MM.1S (cell line): ENCODE data around the gene PRDM5.
"Not testable (repeated sequence)": the region's sequence is repeated elsewhere in the genome, so short reads cannot be mapped to it uniquely, and the experiment has no call there.

ENCODE experiments used
- DNase-seq: peaks from one replicate; pipeline ENCODE4 v3.0.0-alpha.2; 2015
- H2AFZ ChIP-seq: fragments of 300-600 bp; sonication (generic); 2 replicates; pipeline ENCODE4 v1.6.0; 2016; ENCODE audit warnings: antibody characterized with exemption, low read length
- H3F3A ChIP-seq: fragments of 300-600 bp; sonication (generic); 2 replicates; pipeline ENCODE4 v1.6.1; 2016; ENCODE audit warnings: mild to moderate bottlenecking, antibody characterized with exemption, low read length, moderate library complexity, mixed read lengths; ENCODE audit not compliant: insufficient read depth
- H3K27ac ChIP-seq: fragments of 300-600 bp; sonication (generic); 2 replicates; pipeline ENCODE4 v1.5.1; 2016; ENCODE audit warnings: mild to moderate bottlenecking, low read length
- H3K27me3 ChIP-seq: fragments of 300-600 bp; sonication (generic); replicated peaks from 2 replicates; pipeline ENCODE4 v1.6.0; 2016; ENCODE audit warnings: low read length; ENCODE audit not compliant: insufficient read depth
- H3K36me3 ChIP-seq: fragments of 300-600 bp; sonication (generic); replicated peaks from 2 replicates; pipeline ENCODE4 v1.6.1; 2016; ENCODE audit warnings: mild to moderate bottlenecking, low read length, mixed read lengths; ENCODE audit not compliant: insufficient read depth
- H3K4me1 ChIP-seq: fragments of 300-600 bp; sonication (generic); 2 replicates; pipeline ENCODE4 v1.6.1; 2016; ENCODE audit warnings: low read length, mixed read lengths
- H3K4me2 ChIP-seq: fragments of 300-600 bp; sonication (generic); 2 replicates; pipeline ENCODE4 v1.6.0; 2016; ENCODE audit warnings: low read depth, low read length
- H3K4me3 ChIP-seq: fragments of 300-600 bp; sonication (generic); 2 replicates; pipeline ENCODE4 v1.5.1; 2016; ENCODE audit warnings: low read length, mixed read lengths
- H3K79me2 ChIP-seq: fragments of 300-600 bp; sonication (generic); 2 replicates; pipeline ENCODE4 v1.6.1; 2016; ENCODE audit warnings: mixed run types, low read length, mixed read lengths
- H3K9ac ChIP-seq: fragments of 300-600 bp; sonication (generic); 2 replicates; pipeline ENCODE4 v1.6.1; 2016; ENCODE audit warnings: low read length, mixed read lengths
- H3K9me2 ChIP-seq: fragments of 300-600 bp; sonication (generic); replicated peaks from 2 replicates; pipeline ENCODE4 v1.6.1; 2016; ENCODE audit warnings: mild to moderate bottlenecking, low read length, mixed read lengths; ENCODE audit not compliant: insufficient read depth
- H3K9me3 ChIP-seq: fragments of 300-600 bp; sonication (generic); replicated peaks from 2 replicates; pipeline ENCODE4 v1.6.1; 2016; ENCODE audit warnings: mild to moderate bottlenecking, low read length, mixed read lengths; ENCODE audit not compliant: insufficient read depth
- H4K20me1 ChIP-seq: fragments of 300-600 bp; sonication (generic); 2 replicates; pipeline ENCODE4 v1.6.1; 2016; ENCODE audit warnings: mild to moderate bottlenecking, low read length, moderate library complexity, mixed read lengths; ENCODE audit not compliant: insufficient read depth
- EZH2 ChIP-seq: fragments of 300-600 bp; sonication (generic); optimal IDR thresholded peaks from 2 replicates; pipeline ENCODE3; 2017; ENCODE audit warnings: low read depth, mild to moderate bottlenecking, antibody characterized with exemption, low read length, mixed read lengths
- EZH2phosphoT487 ChIP-seq: fragments of 300-600 bp; sonication (generic); IDR thresholded peaks from 2 replicates; pipeline ENCODE4 v1.6.1; 2018; ENCODE audit warnings: antibody characterized with exemption, low read length
- TF ChIP-seq, protein P1 (sequence below): fragments of 300-600 bp; sonication (generic); IDR thresholded peaks from 2 replicates; pipeline ENCODE4 v1.5.1; 2016; ENCODE audit warnings: antibody characterized with exemption, low read length, mixed read lengths

The PRDM5 gene

DNA sequence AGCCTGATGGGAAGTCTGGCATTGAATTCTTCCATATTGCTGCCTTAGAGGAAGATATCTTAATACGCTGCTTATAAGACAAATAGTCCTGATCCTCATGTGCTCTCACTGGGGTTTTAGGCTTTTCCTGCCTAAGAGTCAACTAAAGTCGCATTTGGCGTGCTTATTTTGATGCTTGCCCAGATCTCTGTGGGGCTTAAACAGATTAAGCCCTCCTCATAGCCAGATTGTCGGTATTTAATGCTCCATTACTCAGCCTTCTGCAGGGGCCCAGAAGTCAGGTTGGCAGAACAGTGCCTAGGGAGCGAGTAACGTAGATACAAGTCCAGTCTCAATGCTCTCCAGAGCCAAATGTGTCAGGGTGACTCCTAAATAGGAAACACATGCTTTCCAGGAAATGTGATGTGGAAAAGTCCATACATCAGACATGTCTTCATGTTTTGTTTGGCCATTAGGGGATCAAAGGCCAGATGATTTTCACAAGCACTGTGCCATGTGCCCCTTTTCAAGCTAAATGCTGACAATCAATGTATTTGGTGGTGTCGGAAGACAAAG lies 262.8 kb downstream of the PRDM5 start:
- no peak overlapping the region for H3K27ac ChIP-seq
- H3K4me1 ChIP-seq: no peaks in the 10 kb centered on the region
- H3K4me3 ChIP-seq: no peak overlapping the region
- H3K9me3 ChIP-seq: no peaks in the 10 kb centered on the region
- no peaks in the 10 kb centered on the region for H4K20me1 ChIP-seq
- TF ChIP-seq, protein P1, sequence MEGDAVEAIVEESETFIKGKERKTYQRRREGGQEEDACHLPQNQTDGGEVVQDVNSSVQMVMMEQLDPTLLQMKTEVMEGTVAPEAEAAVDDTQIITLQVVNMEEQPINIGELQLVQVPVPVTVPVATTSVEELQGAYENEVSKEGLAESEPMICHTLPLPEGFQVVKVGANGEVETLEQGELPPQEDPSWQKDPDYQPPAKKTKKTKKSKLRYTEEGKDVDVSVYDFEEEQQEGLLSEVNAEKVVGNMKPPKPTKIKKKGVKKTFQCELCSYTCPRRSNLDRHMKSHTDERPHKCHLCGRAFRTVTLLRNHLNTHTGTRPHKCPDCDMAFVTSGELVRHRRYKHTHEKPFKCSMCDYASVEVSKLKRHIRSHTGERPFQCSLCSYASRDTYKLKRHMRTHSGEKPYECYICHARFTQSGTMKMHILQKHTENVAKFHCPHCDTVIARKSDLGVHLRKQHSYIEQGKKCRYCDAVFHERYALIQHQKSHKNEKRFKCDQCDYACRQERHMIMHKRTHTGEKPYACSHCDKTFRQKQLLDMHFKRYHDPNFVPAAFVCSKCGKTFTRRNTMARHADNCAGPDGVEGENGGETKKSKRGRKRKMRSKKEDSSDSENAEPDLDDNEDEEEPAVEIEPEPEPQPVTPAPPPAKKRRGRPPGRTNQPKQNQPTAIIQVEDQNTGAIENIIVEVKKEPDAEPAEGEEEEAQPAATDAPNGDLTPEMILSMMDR: no peak
- no peak for TF ChIP-seq EZH2phosphoT487
- TF ChIP-seq EZH2: no peak
- H3F3A ChIP-seq: no peaks in the 10 kb centered on the region
- H3K79me2 ChIP-seq: no peaks in the 10 kb centered on the region
- no peak overlapping the region for H3K4me2 ChIP-seq
- no peak overlapping the region for H3K9ac ChIP-seq
- H3K36me3 ChIP-seq: no peaks in the 10 kb centered on the region
- H3K27me3 ChIP-seq: no peaks in the 10 kb centered on the region
- H2AFZ ChIP-seq: no peak overlapping the region
- no peaks in the 10 kb centered on the region for H3K9me2 ChIP-seq
- no peak for DNase-seq

DNA sequence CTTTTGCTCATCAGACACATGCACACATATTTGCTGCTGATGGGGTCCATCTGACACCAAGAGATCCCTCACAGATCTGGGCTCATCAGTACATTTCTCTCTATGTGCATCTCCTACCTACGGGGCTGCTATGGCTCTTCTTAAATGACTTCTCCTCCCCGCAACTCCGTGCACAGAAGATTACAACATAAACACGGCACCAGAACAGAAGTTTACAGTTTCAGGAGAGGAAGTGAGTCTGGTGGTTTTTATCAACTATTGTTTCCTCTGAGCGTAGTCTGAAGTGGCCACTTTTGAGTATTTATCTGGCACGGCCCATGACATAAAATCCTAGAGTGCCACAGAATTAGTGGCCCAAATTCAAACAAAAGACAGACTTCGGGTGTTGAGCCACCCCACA lies 263.8 kb downstream of the PRDM5 start:
- DNase-seq: no peak
- no peaks in the 10 kb centered on the region for H3K9me3 ChIP-seq
- H3K4me3 ChIP-seq: no peak overlapping the region
- no peaks in the 10 kb centered on the region for H3K4me1 ChIP-seq
- H3K9ac ChIP-seq: no peak overlapping the region
- no peak overlapping the region for H3K4me2 ChIP-seq
- H3K27me3 ChIP-seq: no peaks in the 10 kb centered on the region
- no peaks in the 10 kb centered on the region for H3K79me2 ChIP-seq
- H2AFZ ChIP-seq: no peak overlapping the region
- no peaks in the 10 kb centered on the region for H3F3A ChIP-seq
- H3K27ac ChIP-seq: no peak overlapping the region
- no peaks in the 10 kb centered on the region for H3K36me3 ChIP-seq
- no peaks in the 10 kb centered on the region for H3K9me2 ChIP-seq
- no peaks in the 10 kb centered on the region for H4K20me1 ChIP-seq
- TF ChIP-seq EZH2 (no peak), EZH2phosphoT487 (no peak)
- TF ChIP-seq, protein P1: no peak

DNA sequence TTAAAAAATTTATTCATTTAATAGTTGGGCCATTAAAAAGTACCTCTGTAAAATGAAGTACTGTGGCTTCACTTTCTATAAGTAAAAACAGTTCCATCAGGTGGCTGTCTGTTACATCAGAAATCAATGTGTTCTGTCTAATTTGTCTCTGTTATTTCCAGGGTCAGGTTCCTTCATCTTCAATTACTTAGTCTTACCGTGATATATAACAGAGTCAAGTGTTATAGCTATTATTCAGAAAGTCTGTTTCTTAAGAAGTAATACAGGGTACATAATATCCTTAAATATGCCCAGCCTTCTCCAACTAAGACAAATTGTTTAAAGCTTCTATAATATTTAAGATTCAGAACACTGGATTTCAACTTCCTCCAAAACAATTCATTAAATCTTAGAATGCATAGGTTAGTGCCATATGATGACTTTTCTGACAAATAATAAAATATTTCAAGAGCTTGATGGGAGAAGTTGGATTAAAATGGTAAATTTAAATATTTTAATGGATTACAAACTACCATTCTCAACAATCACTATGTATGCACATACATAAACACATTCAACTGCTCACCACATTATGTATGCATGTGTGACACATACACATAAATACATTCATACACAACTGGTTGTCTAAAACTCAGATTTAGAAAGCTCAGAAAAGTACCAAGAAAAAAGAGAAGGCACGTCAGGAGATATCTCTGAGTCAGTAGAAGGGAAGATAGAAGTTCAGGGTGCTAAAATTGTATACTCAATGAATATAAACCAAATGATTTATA lies 268.5 kb downstream of the PRDM5 start:
- TF ChIP-seq, protein P1: no peak
- no peak for TF ChIP-seq EZH2phosphoT487
- Histone ChIP-seq H3K79me2 (no peaks in the 10 kb centered on the region), H3K9me2 (no peaks in the 10 kb centered on the region), H2AFZ (no peak overlapping the region), H3K9ac (no peak overlapping the region), H3K4me3 (no peak overlapping the region), H3K27ac (no peak overlapping the region), H3K9me3 (no peaks in the 10 kb centered on the region), H3K27me3 (no peaks in the 10 kb centered on the region), H3F3A (no peaks in the 10 kb centered on the region), H3K4me2 (no peak overlapping the region), H4K20me1 (no peaks in the 10 kb centered on the region), H3K36me3 (no peaks in the 10 kb centered on the region), H3K4me1 (no peaks in the 10 kb centered on the region)
- DNase-seq: no peak

DNA sequence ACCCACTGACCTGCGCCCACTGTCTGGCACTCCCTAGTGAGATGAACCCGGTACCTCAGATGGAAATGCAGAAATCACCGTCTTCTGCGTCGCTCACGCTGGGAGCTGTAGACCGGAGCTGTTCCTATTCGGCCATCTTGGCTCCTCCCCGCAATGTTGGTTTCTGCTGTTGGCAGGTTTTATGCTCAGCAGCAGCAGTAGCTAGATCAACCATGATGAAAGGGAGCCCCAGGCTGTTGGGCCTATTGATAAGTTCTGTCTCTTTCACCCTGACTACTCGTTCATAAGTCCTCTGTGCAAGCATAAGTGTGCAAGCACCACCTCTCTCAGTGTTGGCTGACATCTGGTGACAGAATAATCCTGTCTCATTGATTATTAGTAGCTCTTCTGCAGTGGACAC lies 274.2 kb downstream of the PRDM5 start:
- H3K36me3 ChIP-seq, H3K27ac ChIP-seq, H3K4me1 ChIP-seq, H3K9ac ChIP-seq, H3K79me2 ChIP-seq, DNase-seq, H3K9me3 ChIP-seq, H2AFZ ChIP-seq, H3F3A ChIP-seq, H3K27me3 ChIP-seq, H4K20me1 ChIP-seq, H3K4me2 ChIP-seq, H3K4me3 ChIP-seq, H3K9me2 ChIP-seq: not testable (repeated sequence)
